NB4 (cell line): ENCODE measurements around the gene HECW1.

Experiments
- POLR2A ChIP-seq: IDR thresholded peaks from 2 replicates; pipeline ENCODE4 v1.6.1; 2011; ENCODE audit warnings: mild to moderate bottlenecking; ENCODE audit not compliant: insufficient read length; ENCODE audit errors: extremely low read depth
- TF ChIP-seq, protein P1 (sequence below): IDR thresholded peaks from one replicate; pipeline ENCODE4 v1.5.1; 2012; ENCODE audit warnings: low read depth, low read length
- TF ChIP-seq, protein P2 (sequence below): IDR thresholded peaks from 2 replicates; pipeline ENCODE4 v1.6.1; 2011; ENCODE audit warnings: low read depth, low read length

DNA sequence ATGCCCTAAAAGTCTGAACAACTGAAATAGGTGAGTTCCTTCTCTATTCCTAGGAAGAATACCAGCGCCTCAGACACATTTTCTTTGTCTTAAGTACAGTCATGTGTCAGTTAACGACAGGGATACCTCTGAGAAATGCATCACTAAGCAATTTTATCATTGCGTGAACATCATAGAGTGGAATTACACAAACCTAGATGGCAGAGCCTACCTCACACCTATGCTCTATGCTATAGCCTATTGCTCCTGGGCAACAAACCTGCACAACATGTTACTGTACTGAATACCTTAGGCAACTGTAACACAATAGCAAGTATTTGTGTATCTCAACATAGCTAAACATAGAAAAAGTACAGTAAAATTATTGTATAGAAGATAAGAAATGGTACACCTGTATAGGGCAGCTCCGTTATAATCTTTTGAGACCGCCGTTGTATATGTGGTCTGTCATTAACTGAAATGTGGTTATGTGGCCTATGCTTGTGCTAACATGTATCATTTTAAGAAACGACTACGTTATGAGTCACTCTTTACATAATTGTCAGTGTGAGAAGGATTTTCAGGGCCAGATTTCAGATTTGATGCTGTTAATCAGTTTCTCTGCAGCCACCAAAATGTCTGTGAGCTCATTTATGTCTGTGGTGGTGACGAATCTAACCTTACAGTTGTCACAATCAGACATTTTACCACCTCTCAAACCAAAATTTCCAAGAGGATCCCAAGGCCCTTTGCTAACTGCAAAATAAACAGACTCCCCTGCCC lies 404.3 kb downstream of the HECW1 start:
- TF ChIP-seq POLR2A, result no peak
- TF ChIP-seq, protein P1, sequence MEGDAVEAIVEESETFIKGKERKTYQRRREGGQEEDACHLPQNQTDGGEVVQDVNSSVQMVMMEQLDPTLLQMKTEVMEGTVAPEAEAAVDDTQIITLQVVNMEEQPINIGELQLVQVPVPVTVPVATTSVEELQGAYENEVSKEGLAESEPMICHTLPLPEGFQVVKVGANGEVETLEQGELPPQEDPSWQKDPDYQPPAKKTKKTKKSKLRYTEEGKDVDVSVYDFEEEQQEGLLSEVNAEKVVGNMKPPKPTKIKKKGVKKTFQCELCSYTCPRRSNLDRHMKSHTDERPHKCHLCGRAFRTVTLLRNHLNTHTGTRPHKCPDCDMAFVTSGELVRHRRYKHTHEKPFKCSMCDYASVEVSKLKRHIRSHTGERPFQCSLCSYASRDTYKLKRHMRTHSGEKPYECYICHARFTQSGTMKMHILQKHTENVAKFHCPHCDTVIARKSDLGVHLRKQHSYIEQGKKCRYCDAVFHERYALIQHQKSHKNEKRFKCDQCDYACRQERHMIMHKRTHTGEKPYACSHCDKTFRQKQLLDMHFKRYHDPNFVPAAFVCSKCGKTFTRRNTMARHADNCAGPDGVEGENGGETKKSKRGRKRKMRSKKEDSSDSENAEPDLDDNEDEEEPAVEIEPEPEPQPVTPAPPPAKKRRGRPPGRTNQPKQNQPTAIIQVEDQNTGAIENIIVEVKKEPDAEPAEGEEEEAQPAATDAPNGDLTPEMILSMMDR, result no peak
- TF ChIP-seq, protein P2, sequence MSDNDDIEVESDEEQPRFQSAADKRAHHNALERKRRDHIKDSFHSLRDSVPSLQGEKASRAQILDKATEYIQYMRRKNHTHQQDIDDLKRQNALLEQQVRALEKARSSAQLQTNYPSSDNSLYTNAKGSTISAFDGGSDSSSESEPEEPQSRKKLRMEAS, result no peak
